Lung microvascular endothelial cell (primary cell): ENCODE measurements around the gene RWDD4. TPM values are rescaled to one million over a fixed set of nuclear protein-coding genes. Genes with fewer than 3 reads are reported as not detected.

Experiments
- DNase-seq, 2 donors: peaks; one replicate each; pipeline versions ENCODE4 v3.0.0 to v3.0.0-alpha.2; 2010; ENCODE audit warnings: low read depth in 2 of 2
- total RNA-seq: library from RNA; depleted of rRNA; stranded (reverse); fragments of >200 nt; gene quantifications from 2 replicates; pipeline ENCODE4 v1.2.1, GENCODE V29; 2014

Gene RWDD4
- 9.8 and 11.9 TPM in 2 replicates for total RNA-seq

DNA sequence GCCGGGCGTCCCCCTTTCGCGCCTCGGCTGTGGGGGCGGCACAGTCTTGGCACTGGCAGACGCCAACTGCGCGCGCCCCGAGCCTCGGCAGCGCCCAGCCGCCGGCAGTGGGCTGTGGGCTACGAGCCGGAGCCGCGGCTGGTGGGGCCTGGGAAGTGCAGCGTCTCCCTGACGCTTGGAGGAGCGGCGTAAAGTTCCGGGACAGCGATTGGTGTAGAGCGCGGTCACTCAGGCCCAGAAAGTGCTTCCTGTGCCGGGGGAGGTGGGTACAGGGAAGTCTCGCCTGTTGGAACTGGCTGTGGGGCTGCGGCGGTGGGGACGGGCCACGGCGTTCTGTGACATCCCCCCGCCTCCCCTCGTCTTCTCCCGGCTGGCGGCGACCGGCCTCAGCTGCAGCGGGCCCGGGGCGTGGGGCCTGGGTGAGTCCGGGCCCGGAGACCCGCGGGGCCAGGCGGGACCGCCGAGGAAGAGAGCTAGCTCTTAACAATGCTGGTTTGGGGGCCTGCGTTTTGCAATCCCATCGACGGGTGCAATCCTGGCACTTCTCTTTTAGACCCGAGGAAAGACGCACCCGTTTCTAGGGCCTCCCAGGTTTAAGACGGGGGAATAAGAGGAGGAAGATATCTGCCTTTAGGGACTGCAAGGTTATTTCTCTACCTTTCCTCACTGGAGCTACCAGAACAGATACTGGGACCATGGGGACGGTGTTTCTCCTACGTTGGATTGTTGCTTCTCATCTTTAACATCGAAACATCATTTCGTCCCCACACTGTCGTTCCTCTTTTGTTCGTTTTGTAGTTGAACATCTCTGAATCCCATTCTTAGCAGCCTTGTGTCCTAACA, at the start of gene RWDD4, which contains the start of gene TRAPPC11:
TSS of gene RWDD4 (minus strand) at position 157 of the 843 bp plus-strand sequence. CDS start 233 bp downstream, outside the sequence.
TSS of gene TRAPPC11 (plus strand) at position 265 of the 843 bp plus-strand sequence. CDS start 4,575 bp downstream, outside the sequence.
- peak; percentile 99 for DNase-seq

DNA sequence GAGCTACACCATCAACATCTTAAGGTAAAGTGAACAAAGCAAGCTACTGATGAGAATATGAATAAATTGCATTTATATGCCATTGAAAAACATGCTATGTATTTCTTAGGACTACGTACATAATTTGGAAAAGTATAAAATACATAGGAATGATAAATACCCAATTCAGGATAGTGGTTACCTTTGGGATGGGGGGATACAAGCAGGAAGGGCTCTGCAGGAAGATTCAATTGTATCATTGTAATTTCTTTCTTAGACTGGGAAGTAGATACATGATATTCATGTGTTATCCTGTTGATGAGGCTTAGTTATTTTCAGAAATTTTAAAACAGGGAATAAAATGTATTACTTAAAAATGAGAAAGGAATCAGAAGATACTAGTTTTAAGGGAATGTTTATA, 43.5 kb upstream of the RWDD4 start:
- DNase-seq = no peak

DNA sequence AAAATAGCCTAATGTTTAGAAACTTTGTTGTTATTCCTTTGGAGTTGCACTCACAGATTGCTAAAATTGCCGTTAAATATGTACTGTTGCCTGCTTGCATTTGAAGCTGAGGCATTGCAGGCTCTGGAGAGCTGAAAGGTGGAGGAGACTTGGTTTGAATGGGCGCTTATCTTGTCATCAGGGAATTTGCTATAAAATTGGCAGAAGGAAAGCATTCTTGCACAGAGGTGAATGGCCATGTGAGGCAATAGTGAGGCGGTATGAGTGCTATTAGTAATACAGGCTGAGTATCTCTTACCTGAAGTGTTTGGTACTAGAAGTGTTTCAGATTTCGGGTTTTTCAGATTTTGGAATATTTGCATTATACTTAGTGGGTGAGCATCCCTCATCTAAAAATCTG, 41.4 kb upstream of the RWDD4 start:
- no peak for DNase-seq

DNA sequence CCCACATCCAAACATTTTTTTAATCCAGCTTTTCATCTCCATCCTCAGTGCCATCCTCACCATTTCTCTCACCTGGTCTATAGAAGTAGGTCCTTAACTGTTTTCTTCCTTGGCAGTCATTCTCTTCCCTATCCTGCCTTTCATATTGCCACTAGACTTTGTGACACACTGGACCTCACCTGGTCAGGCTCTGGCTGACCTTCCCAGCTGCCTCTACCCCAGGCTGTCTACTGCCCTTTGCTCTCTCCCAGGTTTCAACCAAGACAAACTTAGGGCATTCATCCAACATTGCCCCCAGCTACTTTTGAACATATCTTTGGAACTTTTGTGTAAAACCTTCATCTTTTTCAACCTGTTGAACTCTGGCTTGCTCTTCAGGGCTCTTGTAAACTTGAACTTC, 39.9 kb upstream of the RWDD4 start:
- DNase-seq = no peak

DNA sequence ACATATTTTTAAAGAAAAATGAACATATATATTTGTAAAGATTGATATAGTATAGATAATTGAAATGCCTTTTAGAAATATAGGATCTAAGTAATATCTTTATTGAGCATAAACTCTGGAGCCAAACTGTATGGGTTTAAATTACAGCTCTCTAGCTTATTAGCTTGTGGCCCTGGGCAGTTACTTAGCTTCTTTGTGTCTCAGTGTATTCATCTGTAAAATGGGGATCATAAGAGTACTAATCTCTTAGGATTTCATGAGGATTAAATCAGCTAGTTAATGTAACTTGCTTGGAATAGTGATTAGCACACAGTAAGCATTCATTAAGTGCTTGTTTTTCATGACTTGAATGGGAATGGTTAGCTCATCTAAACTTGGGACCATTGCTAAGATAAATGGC, 32.9 kb upstream of the RWDD4 start:
- DNase-seq = no peak

DNA sequence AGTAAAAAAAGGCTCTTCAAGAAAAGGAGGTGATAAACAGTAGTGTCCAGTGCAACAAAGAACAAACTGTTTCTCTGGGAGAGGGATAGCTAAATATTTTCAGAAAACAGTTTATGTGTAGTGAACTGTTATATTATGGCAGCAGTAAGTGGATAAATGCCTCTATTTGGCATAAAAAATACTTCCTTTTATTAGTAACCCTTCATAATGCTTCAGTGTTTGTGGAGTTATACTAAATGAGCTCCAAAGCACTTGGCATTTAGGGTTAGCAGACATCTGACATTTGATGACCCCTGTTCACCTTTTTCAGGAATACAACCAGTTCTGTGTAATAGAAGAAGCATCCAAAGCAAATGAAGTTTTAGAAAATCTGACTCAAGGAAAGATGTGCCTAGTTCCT, 32.0 kb upstream of the RWDD4 start:
- DNase-seq = no peak

DNA sequence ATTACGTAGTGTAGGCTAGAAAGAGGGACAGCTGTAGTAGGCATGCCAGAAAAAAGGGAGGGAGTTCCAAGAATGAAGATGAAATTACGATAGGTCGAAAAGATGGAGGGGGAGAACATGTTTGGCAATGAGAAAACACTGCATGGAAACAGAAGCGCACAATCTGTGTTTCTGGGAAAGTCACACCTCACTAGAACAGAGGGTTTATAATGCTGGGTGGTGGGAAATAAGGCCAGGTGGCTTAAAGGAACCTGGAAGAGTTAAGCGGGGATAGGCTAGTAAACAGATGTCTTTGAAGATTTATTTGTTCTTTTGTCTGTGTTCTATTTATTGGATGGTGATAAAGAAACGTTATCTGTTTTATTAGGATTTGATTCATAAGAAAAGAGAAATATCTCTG, 29.2 kb upstream of the RWDD4 start:
- no peak for DNase-seq

DNA sequence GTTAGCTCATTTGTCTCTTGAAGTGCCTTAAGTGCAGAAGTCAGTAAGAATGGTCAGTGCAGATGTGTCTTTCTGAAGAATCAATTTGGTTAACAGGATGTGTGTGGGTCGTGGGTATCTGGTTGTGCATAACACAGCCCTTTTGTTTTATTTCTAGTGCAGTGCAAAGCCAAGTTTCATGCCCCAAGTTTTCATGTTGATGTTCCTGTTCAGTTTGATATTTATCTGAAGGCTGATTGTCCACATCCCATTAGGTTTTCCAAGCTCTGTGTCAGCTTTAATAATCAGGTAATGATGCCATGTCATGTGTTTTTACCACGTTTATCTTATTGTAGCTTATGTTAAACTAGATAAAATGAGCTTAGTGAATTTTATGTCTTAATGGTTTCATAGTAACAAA, 27.5 kb upstream of the RWDD4 start:
- DNase-seq = no peak

DNA sequence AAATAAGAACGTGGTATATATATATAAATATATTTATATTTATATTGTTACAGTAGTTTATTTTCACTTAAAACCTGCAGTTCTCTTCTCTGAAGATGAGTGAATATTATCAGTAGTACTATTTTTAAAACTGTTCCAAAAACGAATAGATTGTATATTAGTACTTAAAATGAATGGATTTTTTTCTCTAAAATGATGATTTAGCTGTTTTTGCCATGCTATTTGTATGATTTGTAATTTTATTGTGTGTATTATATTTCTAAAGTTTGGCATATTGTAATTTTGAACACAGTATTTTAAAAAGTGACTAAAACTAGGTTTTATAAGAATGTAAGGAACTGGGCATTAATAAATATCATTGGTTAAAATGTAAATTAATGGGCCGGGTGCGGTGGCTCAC, 22.1 kb upstream of the RWDD4 start:
- DNase-seq = no peak

DNA sequence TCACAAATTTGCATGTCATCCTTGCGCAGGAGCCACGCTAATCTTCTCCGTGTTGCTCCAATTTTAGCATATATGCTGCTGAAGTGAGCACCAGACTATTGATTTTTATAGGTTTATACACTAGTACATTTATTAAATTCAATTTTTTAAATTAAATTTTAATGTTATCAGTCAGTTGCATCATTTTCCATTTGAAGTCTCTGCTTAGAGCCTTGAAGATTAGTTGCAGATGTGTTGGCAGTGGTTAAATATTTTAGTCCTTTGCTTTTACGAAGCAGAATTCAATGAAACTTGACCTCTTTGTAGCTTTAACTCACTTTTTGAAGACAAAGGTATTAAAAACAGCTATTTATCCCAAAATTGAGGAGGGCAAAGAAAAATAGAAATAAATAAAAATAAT, 16.6 kb upstream of the RWDD4 start:
- no peak for DNase-seq

DNA sequence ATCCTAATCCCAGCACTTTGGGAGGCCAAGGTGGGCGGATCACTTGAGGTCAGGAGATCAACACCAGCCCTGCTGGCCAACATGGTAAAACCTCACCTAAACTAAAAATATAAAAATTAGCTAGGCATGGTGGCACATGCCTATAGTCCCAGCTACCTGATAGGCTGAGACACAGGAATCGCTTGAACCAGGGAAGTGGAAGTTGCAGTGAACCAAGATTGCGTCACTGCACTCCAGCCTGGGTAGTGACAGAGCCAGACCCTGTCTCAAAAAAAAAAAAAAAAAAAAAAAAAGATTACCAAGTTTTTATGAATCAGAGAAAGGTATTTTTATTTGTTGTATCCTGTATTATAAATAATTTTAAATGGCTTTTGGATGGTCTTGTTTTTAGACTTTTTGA, 15.2 kb upstream of the RWDD4 start:
- DNase-seq = no peak

DNA sequence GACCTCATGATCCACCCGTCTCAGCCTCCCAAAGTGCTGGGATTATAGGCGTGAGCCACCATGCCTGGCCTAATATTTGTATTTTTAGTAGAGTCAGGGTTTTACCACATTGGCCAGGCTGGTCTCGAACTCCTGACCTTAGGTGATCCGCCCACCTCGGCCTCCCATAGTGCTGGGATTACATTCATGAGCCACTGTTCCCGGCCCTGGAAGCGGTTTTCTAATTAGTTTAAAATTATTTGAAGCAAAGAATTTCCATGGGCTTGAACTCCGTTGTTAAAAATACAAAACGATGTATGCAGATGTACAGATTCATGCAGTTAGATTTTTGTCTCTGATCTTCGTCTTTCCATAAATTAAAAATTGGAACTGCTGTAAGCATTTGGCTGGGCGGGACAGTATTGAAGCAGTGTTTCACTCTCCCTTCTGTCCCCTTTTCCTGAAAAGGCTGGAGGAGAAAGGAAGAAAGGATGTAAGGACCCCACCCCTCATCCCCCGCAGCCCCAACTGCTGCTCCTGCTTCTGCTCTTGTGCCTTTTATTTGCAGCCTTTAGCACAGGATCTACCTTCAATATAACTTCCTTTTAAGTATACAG, 12.1 kb upstream of the RWDD4 start:
- DNase-seq = no peak

DNA sequence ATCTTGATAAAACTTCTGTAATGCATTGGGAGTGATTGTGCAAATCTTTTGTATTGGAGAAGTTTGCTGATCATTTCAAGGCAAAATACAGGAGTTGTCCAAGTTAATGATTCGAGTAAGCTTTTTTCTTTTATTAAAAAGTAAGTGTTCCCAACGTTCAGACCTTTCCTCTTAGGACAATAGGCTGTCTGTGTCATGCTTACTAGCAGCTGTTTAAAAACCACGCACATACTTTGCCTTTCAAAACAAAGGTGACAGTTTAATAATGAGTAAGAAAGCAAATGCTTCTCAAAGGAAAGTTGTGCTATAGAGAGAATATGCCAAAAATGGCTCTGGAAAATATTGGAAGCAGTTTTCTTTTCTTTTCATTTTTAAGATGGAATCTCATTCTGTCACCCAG, 11.3 kb upstream of the RWDD4 start:
- DNase-seq = no peak

DNA sequence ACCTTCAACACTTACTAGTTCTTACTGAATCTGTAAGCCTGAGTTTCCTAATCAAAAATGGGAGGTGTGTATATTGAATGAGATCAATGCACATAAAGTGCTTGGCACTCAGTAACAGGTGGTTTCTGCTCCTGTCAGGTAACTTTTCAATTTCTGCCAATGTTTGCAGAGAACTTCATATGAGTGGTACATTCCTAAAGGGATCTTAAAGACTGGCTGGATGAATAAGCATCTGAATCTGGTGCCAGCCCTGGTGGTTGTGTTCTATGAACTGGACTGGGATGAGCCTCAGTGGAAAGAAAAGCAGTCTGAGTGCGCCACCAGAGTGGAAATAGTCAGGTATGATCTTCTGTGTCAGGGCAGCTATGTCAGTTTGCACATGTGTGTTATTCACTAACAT, 7.1 kb upstream of the RWDD4 start:
- no peak for DNase-seq

DNA sequence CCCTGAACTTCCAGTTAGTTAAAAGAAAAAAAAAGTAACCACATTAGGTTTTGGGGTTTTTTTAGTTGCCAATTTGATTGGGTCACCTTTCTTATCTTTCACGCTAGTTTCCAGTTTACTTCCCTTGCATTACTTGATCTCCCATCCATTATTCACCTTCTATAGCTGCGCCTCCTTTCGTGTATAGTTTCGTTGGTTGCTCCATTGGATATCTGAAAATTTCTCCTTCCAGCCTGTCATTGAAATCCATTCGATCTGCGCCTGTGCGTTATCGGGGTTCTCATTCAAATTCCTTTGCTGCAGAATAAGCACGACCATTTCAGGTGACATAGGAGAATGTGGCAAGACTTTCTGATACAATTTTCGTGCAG, 872 bp upstream of the RWDD4 start:
- DNase-seq = peak in 1 of 2 donors; percentile 14

DNA sequence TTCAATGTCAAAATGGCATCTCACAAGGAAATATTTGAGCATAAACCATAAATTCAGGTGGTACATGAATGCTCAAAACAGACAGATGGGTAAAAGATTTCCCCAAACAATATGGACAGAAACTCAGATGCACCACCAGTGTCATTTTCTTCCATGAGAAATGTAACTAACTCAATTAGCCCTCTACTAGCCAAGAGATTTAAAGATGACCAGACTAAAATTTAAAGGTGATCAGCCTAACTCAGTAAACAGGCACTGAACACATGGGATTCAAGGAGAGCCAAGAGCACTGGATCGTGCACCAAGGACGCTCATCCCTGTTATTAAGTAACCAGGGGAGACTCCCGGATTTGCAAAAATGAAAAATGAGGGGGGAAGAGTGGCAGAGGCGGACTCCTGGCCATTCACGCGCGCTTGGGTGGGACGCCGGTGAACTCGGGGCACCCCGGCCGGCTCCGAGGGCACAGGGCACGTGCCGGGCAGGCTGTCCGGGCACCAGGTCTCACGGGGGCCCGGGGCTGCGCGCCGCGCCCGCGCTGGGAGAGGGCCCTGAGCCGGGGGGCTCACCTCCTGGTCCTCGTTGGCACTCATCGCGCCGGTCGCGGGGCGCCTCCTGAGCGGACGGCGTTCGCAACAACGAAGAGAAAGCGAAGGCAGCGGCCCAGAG, 490 bp downstream of the RWDD4 start:
- DNase-seq = peak; percentile 21 to 24

DNA sequence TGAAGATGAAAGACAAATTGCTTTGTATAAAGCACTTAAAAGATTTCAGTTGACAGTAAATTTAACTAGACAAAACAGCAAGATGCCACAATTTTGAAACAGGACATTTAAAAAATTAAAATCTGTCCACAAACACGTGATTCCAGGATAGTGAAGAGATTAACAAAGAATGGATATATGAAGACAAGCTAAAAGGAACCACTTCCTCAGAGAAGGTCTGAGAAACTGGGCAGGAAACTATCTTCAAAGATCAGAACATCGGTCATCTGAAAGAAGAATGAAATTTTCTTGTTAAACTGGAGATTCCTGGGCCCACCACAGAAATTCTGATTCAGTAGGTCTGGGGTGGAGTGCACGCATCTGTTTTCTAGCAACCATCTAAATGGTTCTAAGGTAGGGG, 1.4 kb downstream of the RWDD4 start:
- DNase-seq = no peak

DNA sequence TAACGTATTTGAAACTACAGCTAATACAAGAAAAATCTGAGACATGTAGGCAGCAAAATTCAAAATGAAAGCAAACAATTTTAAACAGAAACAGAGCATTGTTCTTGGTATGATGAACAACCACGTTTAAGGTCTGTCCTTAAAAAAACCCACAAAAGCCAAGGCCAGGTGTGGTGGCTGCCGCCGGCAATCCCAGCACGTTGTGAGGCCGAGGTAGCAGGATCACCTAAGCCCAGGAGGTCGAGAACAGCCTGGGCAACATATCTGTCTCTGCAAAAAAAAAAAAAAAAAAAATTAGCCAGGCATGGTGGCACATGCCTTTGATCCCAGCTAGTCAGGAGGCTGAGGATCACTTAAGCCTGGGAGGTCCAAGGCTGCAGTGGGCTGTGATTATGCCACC, 13.7 kb downstream of the RWDD4 start:
- no peak for DNase-seq

DNA sequence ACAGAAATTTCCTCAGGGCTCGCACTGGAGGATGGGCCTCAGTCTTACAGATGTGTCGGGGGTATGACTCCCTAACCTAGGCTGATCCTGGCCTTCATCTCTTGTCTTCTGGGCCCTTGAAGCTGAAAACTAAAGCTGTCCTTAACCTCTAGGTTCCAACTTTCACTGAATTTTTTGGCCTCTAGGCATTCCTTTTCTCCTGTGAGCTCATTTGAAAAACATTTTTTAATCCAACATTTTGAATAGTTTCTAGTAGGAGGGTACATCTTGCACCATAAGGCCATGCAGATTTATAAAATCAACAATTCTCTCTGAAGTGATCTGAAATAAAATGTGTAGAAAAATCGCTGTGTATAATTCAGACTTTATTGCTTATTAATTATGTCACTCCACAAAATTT, 19.7 kb downstream of the RWDD4 start:
- no peak for DNase-seq

DNA sequence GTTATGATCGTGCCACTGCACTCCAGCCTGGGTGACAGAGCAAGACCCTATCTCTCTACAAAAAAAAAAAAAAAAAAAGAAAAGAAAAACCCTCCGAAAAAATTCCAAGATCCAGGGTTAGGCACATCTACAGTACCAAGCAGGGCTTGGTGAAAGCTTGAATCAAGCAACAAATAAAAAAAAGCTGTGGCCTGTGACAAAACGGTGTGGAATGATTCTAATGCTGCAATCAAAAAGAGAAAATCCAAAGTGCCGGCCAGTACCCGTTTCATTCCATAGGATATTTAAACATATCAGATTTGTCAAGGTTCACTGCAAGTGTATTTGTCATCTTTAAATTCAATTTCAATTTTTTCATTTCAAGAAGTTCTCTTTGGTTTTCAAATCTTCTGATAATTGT, 20.5 kb downstream of the RWDD4 start:
- no peak for DNase-seq

DNA sequence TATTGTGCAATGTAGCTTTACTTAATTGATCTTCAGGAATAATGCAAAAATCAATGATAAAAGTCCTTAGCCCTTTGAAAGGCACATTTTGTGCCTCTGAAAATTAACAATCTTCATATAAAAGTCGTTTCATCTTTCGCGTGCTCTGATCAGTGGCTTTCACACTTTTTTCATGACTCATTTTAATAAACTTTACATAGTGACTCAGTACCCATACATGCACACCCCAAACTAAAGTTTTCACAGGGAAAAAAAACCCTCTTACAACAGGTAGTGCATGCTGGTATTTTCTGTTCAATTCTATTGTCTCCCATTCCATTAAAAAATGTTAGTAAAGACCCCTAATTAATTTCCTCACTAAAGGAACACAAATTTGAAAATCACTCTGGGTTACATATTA, 21.5 kb downstream of the RWDD4 start:
- DNase-seq = peak in 1 of 2 donors; percentile 36

DNA sequence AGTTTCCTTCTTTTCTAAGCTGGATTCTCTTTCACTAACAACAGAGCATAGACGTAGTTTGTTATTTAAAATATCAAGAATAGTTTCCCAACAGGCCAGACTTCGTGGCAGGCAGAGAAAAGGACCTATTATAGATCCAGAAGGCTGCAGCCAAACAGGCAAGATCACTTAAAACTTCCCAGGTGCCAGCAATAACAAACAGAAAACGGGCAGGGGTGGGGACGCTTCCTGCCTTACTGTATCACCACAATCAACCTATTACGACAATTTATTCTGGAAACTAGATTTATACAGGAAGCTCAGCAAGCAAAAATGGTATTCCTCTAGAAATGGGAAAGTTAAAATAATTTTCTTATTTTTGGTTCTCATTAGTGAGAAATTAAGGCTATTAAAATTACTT, 22.1 kb downstream of the RWDD4 start:
- DNase-seq = peak; percentile 33 to 48

DNA sequence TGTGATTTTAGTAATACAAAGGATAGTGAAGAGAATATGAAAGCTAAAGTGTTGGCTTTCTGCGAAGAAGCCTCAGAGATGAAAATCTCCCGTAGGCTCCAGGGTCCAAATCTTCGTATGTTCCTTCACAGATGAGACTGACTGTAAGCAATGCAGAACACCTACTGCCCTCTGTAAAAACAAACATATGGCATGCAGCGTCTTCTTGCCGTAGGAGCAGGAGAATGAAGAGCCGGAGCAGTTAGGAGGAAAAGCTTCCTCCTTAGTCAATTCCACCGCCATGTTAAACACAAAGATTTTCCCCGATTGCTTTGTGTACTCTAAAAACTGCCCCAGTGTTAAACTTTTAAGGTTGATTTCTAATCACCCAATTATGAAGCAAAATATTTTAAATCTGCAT, 22.5 kb downstream of the RWDD4 start:
- peak in 1 of 2 donors; percentile 26 for DNase-seq
